Glomerular visceral epithelial cell (primary cell): ENCODE data around the gene ADSS1.
"Not testable (repeated sequence)": the region's sequence is repeated elsewhere in the genome, so short reads cannot be mapped to it uniquely, and the experiment has no call there.

Experiments
- DNase-seq: peaks from one replicate; pipeline ENCODE4 v3.0.0-alpha.2; 2016; ENCODE audit errors: extremely low spot score

ADSS1 gene

DNA sequence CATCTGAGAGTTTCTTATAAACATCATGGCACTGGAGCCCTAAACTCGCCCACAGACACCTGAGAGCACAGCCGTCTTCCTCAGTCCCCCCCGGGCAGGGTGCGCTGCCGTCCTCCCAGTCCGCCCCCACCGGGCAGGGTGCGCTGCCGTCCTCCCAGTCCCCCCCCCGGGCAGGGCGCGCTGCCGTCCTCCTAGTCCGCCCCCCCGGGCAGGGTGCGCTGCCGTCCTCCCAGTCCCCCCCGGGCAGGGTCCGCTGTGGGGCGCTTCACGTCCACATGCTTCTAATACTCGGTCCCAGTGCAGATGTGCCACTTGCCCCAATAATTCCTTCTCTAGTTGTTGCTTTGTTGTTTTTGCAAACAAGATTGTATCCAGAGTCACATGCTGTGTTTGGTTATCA, 6.9 kb upstream of the ADSS1 start:
- no peak for DNase-seq

- DNase-seq = no peak
Measured at GRCh38 chr14:104717646-104718045, 6.4 kb upstream of the ADSS1 start.

DNA sequence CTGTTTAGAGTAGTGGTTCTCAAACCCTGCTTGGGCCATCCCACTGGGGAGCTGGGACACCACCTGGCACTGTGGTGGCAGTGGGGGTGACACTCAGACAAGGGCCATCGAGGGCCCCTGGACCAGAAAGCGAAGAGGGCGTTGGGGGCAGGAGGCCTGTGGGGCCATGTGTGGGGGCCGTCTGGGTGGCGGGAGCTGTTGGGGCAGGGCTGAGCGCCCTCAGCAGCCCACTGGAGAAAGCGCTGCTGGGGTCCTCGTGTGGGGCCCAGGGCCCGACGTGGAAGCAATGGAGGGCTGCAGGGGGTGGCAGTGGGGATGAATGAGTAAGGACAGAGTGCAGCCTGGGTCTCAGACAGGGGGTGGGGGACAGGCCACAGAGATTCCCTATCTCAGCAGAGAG, 5.9 kb upstream of the ADSS1 start:
- no peak for DNase-seq

GRCh38 chr14:104718871-104719270, 5.2 kb upstream of the ADSS1 start:
- DNase-seq = no peak

- DNase-seq = no peak
Measured at GRCh38 chr14:104719343-104719742, 4.7 kb upstream of the ADSS1 start.

GRCh38 chr14:104721505-104722431, 2.3 kb upstream of the ADSS1 start:
- DNase-seq = no peak

- DNase-seq = no peak
Measured at GRCh38 chr14:104722938-104723650, 935 bp upstream of the ADSS1 start.

DNA sequence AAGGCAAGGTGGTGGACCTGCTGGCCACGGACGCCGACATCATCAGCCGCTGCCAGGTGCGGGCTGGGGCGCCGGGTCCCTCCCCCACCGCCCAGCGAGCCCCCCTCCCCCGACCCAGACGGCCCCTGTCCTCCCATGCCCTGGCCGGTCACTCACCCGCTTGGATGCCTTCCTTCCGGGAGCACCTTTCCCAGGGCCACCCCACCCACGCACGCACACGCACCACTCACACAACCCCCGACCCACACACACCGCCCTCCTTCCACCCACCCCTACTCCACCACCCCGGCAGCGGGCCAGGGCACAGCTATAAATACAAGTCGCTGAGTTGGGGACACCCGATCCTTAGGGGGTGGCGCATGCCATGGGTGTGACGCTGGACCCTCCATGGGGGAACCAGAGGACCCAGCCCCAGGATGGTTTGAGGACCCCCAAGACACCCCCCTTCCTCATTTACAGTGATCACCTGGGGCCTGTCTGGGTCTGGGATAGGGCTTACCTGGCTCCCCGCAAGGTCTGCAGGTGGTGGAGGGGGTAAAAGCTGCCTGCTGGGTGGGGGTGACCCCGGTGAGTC, 465 bp downstream of the ADSS1 start:
- peak; percentile 39 for DNase-seq

GRCh38 chr14:104724981-104725771, 1.1 kb downstream of the ADSS1 start:
- peak; percentile 49 for DNase-seq

- DNase-seq = no peak
Measured at GRCh38 chr14:104725772-104726548, 1.9 kb downstream of the ADSS1 start.

- DNase-seq = peak; percentile 37
Measured at GRCh38 chr14:104726600-104727451, 2.8 kb downstream of the ADSS1 start.

DNA sequence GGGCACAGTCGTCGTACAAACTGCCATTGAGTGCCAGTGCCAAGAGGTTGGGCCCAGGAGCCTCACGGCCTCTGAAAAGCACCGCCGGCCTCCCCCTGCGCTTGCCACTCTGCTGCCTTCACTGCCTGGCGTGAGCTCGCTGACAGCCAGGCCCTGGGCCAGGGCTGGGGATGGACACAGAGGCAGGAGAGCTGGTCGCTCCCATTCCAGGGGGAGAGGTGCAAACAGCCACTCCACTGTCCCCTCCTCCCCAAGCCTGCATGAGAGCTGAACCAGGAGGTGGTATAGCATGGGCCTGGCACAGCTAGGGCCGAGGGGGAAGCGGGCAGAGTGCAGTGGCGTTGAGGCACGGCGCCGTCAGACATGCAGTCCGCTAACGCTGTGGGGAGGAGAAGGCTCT, 4.6 kb downstream of the ADSS1 start:
- no peak for DNase-seq

DNA sequence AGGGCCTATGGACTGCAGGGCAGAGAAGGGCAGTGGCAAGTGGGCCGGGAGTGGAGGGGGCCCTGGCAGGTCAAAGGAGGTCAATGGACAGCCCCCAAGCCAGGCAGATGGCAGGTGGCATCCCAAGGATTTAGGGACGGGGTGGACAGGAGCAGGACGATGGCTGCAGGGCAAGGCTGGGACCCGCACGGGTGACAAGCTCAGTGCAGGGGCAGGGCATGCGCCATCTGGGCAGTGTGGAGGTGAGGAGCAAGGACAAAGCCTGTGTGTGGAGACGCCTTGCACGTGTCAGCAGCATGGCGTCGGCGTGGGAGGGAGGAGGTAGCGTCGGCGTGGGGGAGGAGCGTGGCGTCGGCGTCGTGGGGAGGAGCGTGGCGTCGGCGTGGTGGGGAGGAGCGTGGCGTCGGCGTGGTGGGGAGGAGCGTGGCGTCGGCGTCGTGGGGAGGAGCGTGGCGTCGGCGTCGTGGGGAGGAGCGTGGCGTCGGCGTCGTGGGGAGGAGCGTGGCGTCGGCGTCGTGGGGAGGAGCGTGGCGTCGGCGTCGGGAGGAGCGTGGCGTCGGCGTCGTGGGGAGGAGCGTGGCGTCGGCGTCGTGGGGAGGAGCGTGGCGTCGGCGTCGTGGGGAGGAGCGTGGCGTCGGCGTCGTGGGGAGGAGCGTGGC, 5.3 kb downstream of the ADSS1 start:
- not testable (repeated sequence) for DNase-seq

DNA sequence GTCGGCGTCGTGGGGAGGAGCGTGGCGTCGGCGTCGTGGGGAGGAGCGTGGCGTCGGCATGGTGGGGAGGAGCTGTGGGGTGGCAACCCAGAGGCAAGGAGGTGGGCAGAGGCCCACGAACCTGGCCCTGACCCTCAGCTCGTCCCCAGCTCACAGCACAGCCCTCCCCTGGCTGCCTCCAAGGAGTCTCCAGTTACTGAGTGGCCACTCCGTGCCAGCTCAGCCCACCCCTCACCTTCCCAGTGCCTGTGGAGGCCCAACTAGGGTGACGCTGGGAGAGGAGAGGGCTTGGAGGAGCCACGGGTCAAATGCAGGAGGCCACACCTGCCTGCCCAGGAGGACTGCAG, 5.8 kb downstream of the ADSS1 start:
- no peak for DNase-seq

GRCh38 chr14:104730487-104730886, 6.5 kb downstream of the ADSS1 start:
- DNase-seq = no peak

DNA sequence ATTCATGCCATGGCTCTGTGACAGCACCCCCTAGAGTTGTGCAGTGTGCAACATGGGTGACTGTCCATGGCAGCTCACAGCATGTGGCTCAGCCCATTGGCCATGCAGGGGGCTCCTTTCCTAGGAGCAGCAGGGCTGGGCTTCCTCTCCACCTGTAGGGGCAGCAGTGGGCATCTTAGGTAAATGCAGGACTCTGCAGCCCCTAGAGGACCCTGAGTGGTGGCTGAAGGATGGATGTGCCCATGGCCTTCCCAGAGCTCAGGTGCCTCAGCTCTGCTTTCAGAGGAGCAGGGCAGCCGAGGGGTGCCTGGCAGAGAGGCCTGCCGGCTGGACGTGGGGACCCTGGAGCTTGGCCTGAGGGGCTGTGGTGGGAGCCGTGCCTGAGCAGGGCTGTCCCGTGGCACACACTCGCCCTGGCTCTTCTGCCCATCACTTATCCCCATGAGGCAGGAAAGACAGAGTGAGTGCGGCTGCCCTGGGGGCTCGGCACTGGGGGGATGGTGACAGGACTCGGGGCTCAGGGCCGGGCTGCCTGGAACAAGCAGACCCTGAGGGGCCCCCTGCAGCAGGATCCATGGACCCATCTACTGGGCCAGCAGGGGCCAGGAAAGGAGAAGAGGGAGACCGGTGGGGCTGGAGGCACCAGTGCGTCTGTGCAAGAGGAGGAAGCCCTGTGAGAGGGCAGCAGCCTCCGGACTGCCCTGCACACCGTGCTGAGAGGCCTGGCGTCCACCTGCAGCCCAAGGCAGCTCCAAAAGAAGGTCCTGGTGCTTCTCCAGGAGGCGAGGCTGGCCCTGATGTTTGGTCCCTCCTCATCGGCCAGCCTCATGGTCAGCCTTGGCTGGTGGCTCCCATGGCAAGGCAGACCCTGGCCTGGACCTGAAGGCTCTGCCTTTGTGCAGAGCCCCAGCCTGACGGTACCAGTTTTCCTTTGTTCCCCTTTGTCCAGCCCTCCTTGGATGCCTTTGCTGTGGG, 7.6 kb downstream of the ADSS1 start:
- no peak for DNase-seq

GRCh38 chr14:104732355-104732804, 8.4 kb downstream of the ADSS1 start:
- DNase-seq = peak; percentile 51

GRCh38 chr14:104732931-104733681, 9.1 kb downstream of the ADSS1 start:
- DNase-seq = no peak
